ENCODE measurements around the gene LGMN.
"Not testable (repeated sequence)": the region's sequence is repeated elsewhere in the genome, so short reads cannot be mapped to it uniquely, and the experiment has no call there.

Gene LGMN

DNA sequence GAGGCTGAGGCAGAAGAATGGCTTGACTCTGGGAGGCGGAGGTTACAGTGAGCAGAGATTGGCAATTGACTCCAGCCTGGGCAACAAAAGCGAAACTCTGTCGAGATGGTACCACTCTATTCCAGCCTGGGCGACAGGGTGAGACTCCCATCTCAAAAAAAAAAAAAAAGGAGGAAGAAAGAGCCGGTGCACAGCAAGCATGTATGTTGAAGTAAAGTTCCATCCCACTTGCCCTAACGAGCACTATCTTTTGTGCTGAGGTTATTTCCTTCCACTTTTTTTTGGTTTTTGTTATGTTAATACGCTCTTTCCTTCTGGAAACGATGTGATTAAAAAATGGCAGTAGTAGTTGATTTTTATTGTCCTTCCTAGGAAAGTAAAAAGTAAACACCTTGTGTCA, 26.1 kb upstream of the LGMN start:
- Histone ChIP-seq H3K9me3 (ENCODE audit: insufficient read depth, low read depth, low read length) (no peaks in the 10 kb centered on the region), H3F3A (ENCODE audit: low read depth) (no peaks in the 10 kb centered on the region), H3K27me3 (ENCODE audit: insufficient read depth, low read length, poor library complexity, severe bottlenecking) (no peaks in the 10 kb centered on the region), H4K20me1 (ENCODE audit: insufficient read depth, low read length, poor library complexity, severe bottlenecking) (no peaks in the 10 kb centered on the region), H2AFZ (ENCODE audit: low read length) (no peak overlapping the region), H3K4me1 (ENCODE audit: insufficient read depth, low read length, poor library complexity, severe bottlenecking) (peaks cover 21% of the 10 kb centered on the region), H3K79me2 (ENCODE audit: insufficient read depth, low read length) (no peaks in the 10 kb centered on the region), H3K4me2 (ENCODE audit: low read depth, low read length, poor library complexity, severe bottlenecking) (no peak overlapping the region), H3K4me3 (ENCODE audit: low read length, poor library complexity, severe bottlenecking) (no peak overlapping the region), H3K9ac (ENCODE audit: low read depth, low read length, poor library complexity, severe bottlenecking) (no peak overlapping the region), H3K9me2 (replicated peaks; ENCODE audit: low read depth, low read length) (no peaks in the 10 kb centered on the region), H3K36me3 (ENCODE audit: insufficient read depth, low read length) (no peaks in the 10 kb centered on the region)
- TF ChIP-seq CTCF (conservative IDR thresholded peaks at IDR 0.05; ENCODE audit: low read length) = no peak
- no peak for TF ChIP-seq EZH2phosphoT487 (IDR thresholded peaks at IDR 0.05; ENCODE audit: borderline replicate concordance)

GRCh38 chr14:92770484-92770883, 22.1 kb upstream of the LGMN start:
- H3K4me3 ChIP-seq (ENCODE audit: low read length, poor library complexity, severe bottlenecking) = no peak overlapping the region
- H3K27me3 ChIP-seq (ENCODE audit: insufficient read depth, low read length, poor library complexity, severe bottlenecking) = no peaks in the 10 kb centered on the region
- no peaks in the 10 kb centered on the region for H3F3A ChIP-seq (ENCODE audit: low read depth)
- TF ChIP-seq EZH2phosphoT487 (IDR thresholded peaks at IDR 0.05; ENCODE audit: borderline replicate concordance) (no peak), CTCF (conservative IDR thresholded peaks at IDR 0.05; ENCODE audit: low read length) (no peak)
- no peaks in the 10 kb centered on the region for H3K36me3 ChIP-seq (ENCODE audit: insufficient read depth, low read length)
- no peak overlapping the region for H2AFZ ChIP-seq (ENCODE audit: low read length)
- no peaks in the 10 kb centered on the region for H3K9me2 ChIP-seq (replicated peaks; ENCODE audit: low read depth, low read length)
- peaks cover 30% of the 10 kb centered on the region for H3K4me1 ChIP-seq (ENCODE audit: insufficient read depth, low read length, poor library complexity, severe bottlenecking)
- H3K4me2 ChIP-seq (ENCODE audit: low read depth, low read length, poor library complexity, severe bottlenecking) = no peak overlapping the region
- H4K20me1 ChIP-seq (ENCODE audit: insufficient read depth, low read length, poor library complexity, severe bottlenecking) = no peaks in the 10 kb centered on the region
- no peaks in the 10 kb centered on the region for H3K9me3 ChIP-seq (ENCODE audit: insufficient read depth, low read depth, low read length)
- H3K9ac ChIP-seq (ENCODE audit: low read depth, low read length, poor library complexity, severe bottlenecking) = no peak overlapping the region
- H3K79me2 ChIP-seq (ENCODE audit: insufficient read depth, low read length) = no peaks in the 10 kb centered on the region

GRCh38 chr14:92768795-92769194, 20.4 kb upstream of the LGMN start:
- Histone ChIP-seq H3K4me3 (ENCODE audit: low read length, poor library complexity, severe bottlenecking) (no peak overlapping the region), H4K20me1 (ENCODE audit: insufficient read depth, low read length, poor library complexity, severe bottlenecking) (no peaks in the 10 kb centered on the region), H3K4me1 (ENCODE audit: insufficient read depth, low read length, poor library complexity, severe bottlenecking) (peaks cover 24% of the 10 kb centered on the region), H3F3A (ENCODE audit: low read depth) (no peaks in the 10 kb centered on the region), H3K9me2 (replicated peaks; ENCODE audit: low read depth, low read length) (no peaks in the 10 kb centered on the region), H3K9ac (ENCODE audit: low read depth, low read length, poor library complexity, severe bottlenecking) (no peak overlapping the region), H3K79me2 (ENCODE audit: insufficient read depth, low read length) (no peaks in the 10 kb centered on the region), H3K36me3 (ENCODE audit: insufficient read depth, low read length) (no peaks in the 10 kb centered on the region), H3K27me3 (ENCODE audit: insufficient read depth, low read length, poor library complexity, severe bottlenecking) (no peaks in the 10 kb centered on the region), H2AFZ (ENCODE audit: low read length) (no peak overlapping the region), H3K4me2 (ENCODE audit: low read depth, low read length, poor library complexity, severe bottlenecking) (no peak overlapping the region), H3K9me3 (ENCODE audit: insufficient read depth, low read depth, low read length) (no peaks in the 10 kb centered on the region)
- no peak for TF ChIP-seq EZH2phosphoT487 (IDR thresholded peaks at IDR 0.05; ENCODE audit: borderline replicate concordance)
- TF ChIP-seq CTCF (conservative IDR thresholded peaks at IDR 0.05; ENCODE audit: low read length) = no peak

DNA sequence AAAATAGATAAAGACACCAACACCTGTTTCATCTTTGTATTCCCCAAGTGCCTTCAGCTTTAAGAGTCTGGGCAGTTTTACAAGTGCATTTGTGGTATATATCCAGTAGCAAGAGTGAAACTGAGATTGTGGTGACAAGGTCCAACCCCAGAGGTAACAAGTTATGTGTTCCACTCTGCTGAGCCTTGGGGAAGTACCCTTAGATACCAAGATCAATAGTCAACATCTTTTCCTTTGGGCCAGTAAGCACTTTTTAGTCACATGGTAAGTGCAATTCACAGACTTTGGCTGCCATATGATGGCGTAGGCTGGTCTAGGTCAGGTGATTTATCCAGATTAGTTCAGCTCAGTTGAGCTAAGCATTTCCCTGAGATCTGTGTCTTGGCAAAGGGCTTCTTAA, 19.8 kb upstream of the LGMN start:
- H3F3A ChIP-seq (ENCODE audit: low read depth); H3K79me2 ChIP-seq (ENCODE audit: insufficient read depth, low read length); H3K27me3 ChIP-seq (ENCODE audit: insufficient read depth, low read length, poor library complexity, severe bottlenecking); H3K4me2 ChIP-seq (ENCODE audit: low read depth, low read length, poor library complexity, severe bottlenecking); H3K36me3 ChIP-seq (ENCODE audit: insufficient read depth, low read length); H2AFZ ChIP-seq (ENCODE audit: low read length); H3K9me3 ChIP-seq (ENCODE audit: insufficient read depth, low read depth, low read length); H3K9ac ChIP-seq (ENCODE audit: low read depth, low read length, poor library complexity, severe bottlenecking); H4K20me1 ChIP-seq (ENCODE audit: insufficient read depth, low read length, poor library complexity, severe bottlenecking); H3K4me3 ChIP-seq (ENCODE audit: low read length, poor library complexity, severe bottlenecking); H3K9me2 ChIP-seq (replicated peaks; ENCODE audit: low read depth, low read length): not testable (repeated sequence)
- H3K4me1 ChIP-seq (ENCODE audit: insufficient read depth, low read length, poor library complexity, severe bottlenecking) = peaks cover 28% of the 10 kb centered on the region

DNA sequence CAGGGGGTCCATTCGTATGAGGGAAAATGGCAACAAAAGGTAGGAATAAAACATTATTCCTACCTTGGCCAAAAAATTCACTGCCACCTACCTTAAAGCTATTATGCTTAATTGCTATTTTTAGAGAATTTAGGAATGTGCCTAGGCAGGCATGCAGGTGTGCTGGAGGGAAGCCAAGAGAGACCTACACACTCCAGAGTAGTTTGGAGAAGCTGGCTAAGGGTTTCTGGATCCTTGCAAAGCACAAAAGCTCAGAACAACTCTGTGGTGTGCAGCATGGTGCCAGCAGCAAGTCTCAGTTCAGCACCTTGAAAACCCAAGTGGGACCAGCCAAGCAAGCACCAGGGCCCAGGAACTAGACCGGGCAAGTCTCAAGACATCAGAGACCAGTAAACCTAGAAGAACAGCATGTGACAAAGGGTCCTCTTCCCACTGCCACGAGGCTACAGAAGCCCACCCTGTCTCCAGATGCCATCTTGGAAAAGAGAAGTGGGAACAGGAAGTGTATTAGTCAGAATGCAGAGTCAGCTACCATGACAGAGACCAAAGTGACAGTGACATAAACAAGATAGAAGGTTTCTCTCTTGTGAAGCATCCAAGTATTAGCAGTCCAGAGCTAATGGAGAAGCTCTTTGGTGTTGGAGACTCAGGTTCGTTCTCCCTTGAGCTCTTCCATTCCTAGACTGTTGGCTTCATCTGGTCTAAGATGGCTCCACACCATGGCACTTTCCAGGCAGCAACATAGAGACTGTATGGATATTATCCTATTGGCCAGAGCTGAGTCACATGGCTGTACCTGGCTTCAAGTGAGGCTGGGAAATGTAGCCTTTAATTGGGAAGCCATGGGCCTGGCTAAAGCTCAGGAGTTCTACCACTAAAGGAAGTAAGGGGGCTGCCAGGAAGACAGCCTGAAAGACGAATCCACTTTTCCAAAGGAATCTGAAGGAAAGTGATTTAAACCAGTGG, 15.5 kb upstream of the LGMN start:
- not testable (repeated sequence) for H3F3A ChIP-seq (ENCODE audit: low read depth); H3K79me2 ChIP-seq (ENCODE audit: insufficient read depth, low read length); H3K9ac ChIP-seq (ENCODE audit: low read depth, low read length, poor library complexity, severe bottlenecking); H3K36me3 ChIP-seq (ENCODE audit: insufficient read depth, low read length); H2AFZ ChIP-seq (ENCODE audit: low read length); H3K9me2 ChIP-seq (replicated peaks; ENCODE audit: low read depth, low read length); H3K4me3 ChIP-seq (ENCODE audit: low read length, poor library complexity, severe bottlenecking); H3K4me2 ChIP-seq (ENCODE audit: low read depth, low read length, poor library complexity, severe bottlenecking); H3K27me3 ChIP-seq (ENCODE audit: insufficient read depth, low read length, poor library complexity, severe bottlenecking); H3K9me3 ChIP-seq (ENCODE audit: insufficient read depth, low read depth, low read length); H4K20me1 ChIP-seq (ENCODE audit: insufficient read depth, low read length, poor library complexity, severe bottlenecking)
- H3K4me1 ChIP-seq (ENCODE audit: insufficient read depth, low read length, poor library complexity, severe bottlenecking) = peaks cover 50% of the 10 kb centered on the region
